ENCODE results near the gene GRID1. TPM values are rescaled to one million over a fixed set of nuclear protein-coding genes. Genes with fewer than 3 reads are reported as not detected.

The GRID1 gene
- total and polyA plus RNA-seq, 7 experiments from 2014 or later = not detected

DNA sequence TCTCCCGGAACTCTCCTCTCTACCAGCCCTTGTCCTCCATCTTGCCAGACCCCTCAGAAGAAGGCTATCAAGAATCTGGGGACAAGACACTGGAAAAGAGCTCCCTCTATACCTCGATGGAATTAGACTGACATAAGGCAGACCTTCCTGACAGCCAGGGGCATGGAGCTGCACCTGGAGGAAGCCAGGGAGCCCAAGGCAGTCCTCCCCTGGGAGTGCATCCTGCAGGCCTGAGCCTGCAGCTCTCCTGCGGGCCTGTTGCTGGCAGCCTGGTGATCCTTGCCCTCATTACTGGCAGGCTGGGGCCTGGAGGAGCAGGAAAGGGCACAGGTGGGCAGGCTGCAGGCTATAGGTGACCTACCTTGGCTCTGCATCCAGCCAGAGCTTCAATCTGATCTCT is 323.4 kb downstream of the GRID1 start:
- intact Hi-C loops (cut with micrococcal nuclease) = no loop called here
- DNase-seq = no peak
- POLR2A ChIA-PET = no interaction called here

DNA sequence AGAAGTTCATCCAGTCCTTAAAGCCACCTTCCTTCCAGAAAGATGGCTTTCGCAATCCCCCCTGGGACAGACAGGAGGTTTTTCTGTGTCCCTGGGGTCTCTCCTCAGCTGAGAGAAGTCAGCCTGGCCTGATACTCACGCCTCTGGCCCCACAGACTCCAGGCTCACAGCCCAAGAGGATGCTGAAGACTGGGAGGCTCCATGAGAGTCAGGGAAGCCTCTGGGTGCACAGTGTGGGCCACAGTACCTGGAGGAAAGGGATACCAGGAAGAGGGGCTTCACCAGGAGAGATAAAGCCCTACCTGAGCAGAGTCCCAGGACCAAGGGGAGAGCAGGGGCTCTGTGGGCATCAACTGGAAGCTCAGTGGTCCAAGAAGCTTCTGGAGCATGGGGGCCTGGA is 324.4 kb downstream of the GRID1 start:
- Histone ChIP-seq H3K27me3 (ENCODE audit: control insufficient read depth in 2 of 2, insufficient read depth in 2 of 2, low read length in 2 of 2) (no peaks in the 10 kb centered on the region), H3K27ac (ENCODE audit: low read depth, low read length) (no peak overlapping the region), H3K9me3 (ENCODE audit: control insufficient read depth in 2 of 3, low read length in 3 of 3) (no peaks in the 10 kb centered on the region), H3K4me3 (ENCODE audit: low read length) (no peak overlapping the region), H3K36me3 (ENCODE audit: control insufficient read depth in 2 of 3, insufficient read depth in 3 of 3, low read length in 3 of 3) (no peaks in the 10 kb centered on the region), H3K4me1 (ENCODE audit: control insufficient read depth in 2 of 2, insufficient read depth in 2 of 2, low read length in 2 of 2) (peaks cover 0 to 3% of the 10 kb centered on the region in 2 donors)
- DNase-seq = no peak
- ChIA-PET POLR2A (no interaction called here), CTCF (no interaction called here)
- ATAC-seq = no peak
- H3K27ac Mint-ChIP-seq = no peak overlapping the region
- no peak overlapping the region for H3K4me3 Mint-ChIP-seq
- H3K9me3 Mint-ChIP-seq = peaks cover 0 to 4% (median 0%) of the 10 kb centered on the region in 11 donors
- H3K36me3 Mint-ChIP-seq = no peaks in the 10 kb centered on the region
- intact Hi-C loops (cut with micrococcal nuclease) = no loop called here
- peaks cover 2 to 8% (median 4%) of the 10 kb centered on the region in 7 donors for H3K4me1 Mint-ChIP-seq
- H3K27me3 Mint-ChIP-seq = peaks cover 0 to 10% (median 4%) of the 10 kb centered on the region in 5 donors

More for the DNA sequence above, 323.4 kb downstream of the GRID1 start:
- H3K9me3 ChIP-seq (ENCODE audit: control insufficient read depth in 2 of 3, low read length in 3 of 3) = no peaks in the 10 kb centered on the region
- Mint-ChIP-seq H3K9me3 (peaks cover 0 to 4% (median 0%) of the 10 kb centered on the region in 11 donors), H3K27ac (no peak overlapping the region), H3K36me3 (no peaks in the 10 kb centered on the region), H3K4me1 (peaks cover 3 to 19% (median 14%) of the 10 kb centered on the region in 7 donors), H3K4me3 (no peak overlapping the region), H3K27me3 (peaks cover 0 to 10% (median 4%) of the 10 kb centered on the region in 5 donors)
- no peak overlapping the region for H3K27ac ChIP-seq (ENCODE audit: low read depth, low read length)
- CTCF ChIA-PET = no interaction called here
- no peaks in the 10 kb centered on the region for H3K27me3 ChIP-seq (ENCODE audit: control insufficient read depth in 2 of 2, insufficient read depth in 2 of 2, low read length in 2 of 2)
- no peak for ATAC-seq
- no peaks in the 10 kb centered on the region for H3K36me3 ChIP-seq (ENCODE audit: control insufficient read depth in 2 of 3, insufficient read depth in 3 of 3, low read length in 3 of 3)
- peaks cover 0 to 11% of the 10 kb centered on the region in 2 donors for H3K4me1 ChIP-seq (ENCODE audit: control insufficient read depth in 2 of 2, insufficient read depth in 2 of 2, low read length in 2 of 2)
- H3K4me3 ChIP-seq (ENCODE audit: low read length) = no peak overlapping the region

DNA sequence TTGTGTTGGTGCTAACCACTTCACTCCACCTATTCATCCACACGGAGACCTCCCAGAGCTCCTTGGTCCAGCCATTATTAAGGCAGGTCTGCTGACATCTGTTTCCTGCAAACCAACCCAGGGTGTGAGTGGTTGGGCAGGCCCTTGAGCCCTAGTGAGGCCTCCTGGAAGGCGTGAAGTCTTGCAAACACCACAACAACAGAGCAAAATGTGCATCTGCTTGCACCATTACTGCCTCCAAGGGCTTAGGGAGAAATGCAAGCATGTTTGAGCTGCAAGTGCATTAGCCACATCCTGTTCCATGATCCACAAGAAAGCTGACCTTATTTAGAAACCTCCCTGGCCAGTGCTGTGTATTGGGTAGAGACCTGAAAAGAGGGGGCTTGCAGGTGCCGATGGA is 325.5 kb downstream of the GRID1 start:
- POLR2A ChIA-PET = no interaction called here
- H3K4me1 Mint-ChIP-seq = no peaks in the 10 kb centered on the region

DNA sequence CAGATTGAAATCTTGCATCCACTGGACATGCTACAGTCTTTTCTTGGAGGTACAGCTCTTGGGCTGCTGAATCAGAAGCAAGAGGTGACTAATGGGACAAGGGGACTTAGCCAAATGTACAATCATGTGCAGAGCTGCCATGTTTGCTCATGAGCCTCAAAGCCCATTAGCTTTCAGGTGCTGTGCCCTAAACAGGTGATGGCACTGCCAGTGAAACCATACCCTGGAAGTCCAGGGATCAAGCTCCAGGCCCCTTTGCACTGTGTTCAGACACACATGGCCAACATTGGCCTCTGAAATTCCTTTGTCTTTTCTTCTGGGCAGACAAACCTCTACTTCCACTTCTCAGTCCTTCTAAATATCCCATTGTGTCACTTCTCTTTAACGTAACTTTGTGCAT is 328.2 kb downstream of the GRID1 start:
- Histone ChIP-seq H3K27ac (ENCODE audit: low read depth, low read length) (no peak overlapping the region), H3K27me3 (ENCODE audit: control insufficient read depth in 2 of 2, insufficient read depth in 2 of 2, low read length in 2 of 2) (no peaks in the 10 kb centered on the region), H3K4me1 (ENCODE audit: control insufficient read depth in 2 of 2, insufficient read depth in 2 of 2, low read length in 2 of 2) (no peaks in the 10 kb centered on the region), H3K9me3 (ENCODE audit: control insufficient read depth in 2 of 3, low read length in 3 of 3) (no peaks in the 10 kb centered on the region), H3K4me3 (ENCODE audit: low read length) (no peak overlapping the region), H3K36me3 (ENCODE audit: control insufficient read depth in 2 of 3, insufficient read depth in 3 of 3, low read length in 3 of 3) (no peaks in the 10 kb centered on the region)
- intact Hi-C loops (cut with micrococcal nuclease) = no loop called here
- H3K36me3 Mint-ChIP-seq = no peaks in the 10 kb centered on the region
- POLR2A ChIA-PET = no interaction called here
- no peaks in the 10 kb centered on the region for H3K9me3 Mint-ChIP-seq
- no peaks in the 10 kb centered on the region for H3K4me1 Mint-ChIP-seq
- DNase-seq (no peak), ATAC-seq (no peak)
- peaks cover 0 to 7% (median 0%) of the 10 kb centered on the region in 5 donors for H3K27me3 Mint-ChIP-seq
- CTCF ChIA-PET = no interaction called here
- H3K4me3 Mint-ChIP-seq = no peak overlapping the region
- H3K27ac Mint-ChIP-seq = no peak overlapping the region

More for the DNA sequence above, 325.5 kb downstream of the GRID1 start:
- Mint-ChIP-seq H3K4me3 (no peak overlapping the region), H3K27ac (no peak overlapping the region), H3K9me3 (peaks cover 0 to 4% (median 0%) of the 10 kb centered on the region in 11 donors), H3K27me3 (peaks cover 0 to 7% (median 4%) of the 10 kb centered on the region in 5 donors), H3K36me3 (no peaks in the 10 kb centered on the region)
- intact Hi-C loops (cut with micrococcal nuclease) = no loop called here
- Histone ChIP-seq H3K36me3 (ENCODE audit: control insufficient read depth in 2 of 3, insufficient read depth in 3 of 3, low read length in 3 of 3) (no peaks in the 10 kb centered on the region), H3K27ac (ENCODE audit: low read depth, low read length) (no peak overlapping the region), H3K9me3 (ENCODE audit: control insufficient read depth in 2 of 3, low read length in 3 of 3) (no peaks in the 10 kb centered on the region), H3K27me3 (ENCODE audit: control insufficient read depth in 2 of 2, insufficient read depth in 2 of 2, low read length in 2 of 2) (no peaks in the 10 kb centered on the region), H3K4me3 (ENCODE audit: low read length) (no peak overlapping the region), H3K4me1 (ENCODE audit: control insufficient read depth in 2 of 2, insufficient read depth in 2 of 2, low read length in 2 of 2) (no peaks in the 10 kb centered on the region)
- DNase-seq (no peak), ATAC-seq (no peak)
- CTCF ChIA-PET = no interaction called here

DNA sequence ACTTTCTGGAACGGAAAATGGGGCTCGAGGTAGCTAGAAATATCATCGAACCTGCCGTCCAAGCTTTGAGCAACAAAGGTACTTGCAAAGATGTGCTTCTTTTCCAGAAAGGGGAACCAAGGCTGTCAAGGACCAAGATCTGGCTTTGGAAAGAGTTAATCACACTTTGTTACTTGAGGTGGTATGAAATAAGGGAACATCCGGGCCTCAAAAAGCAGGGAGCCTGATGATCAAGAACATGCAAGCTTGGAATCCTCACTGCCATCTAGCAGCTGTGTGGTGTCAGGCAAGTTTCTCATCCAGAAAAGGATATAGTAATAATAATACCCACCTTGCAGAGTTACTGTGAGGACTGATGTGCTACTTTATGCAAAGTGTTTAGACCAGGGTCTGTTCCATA is 329.5 kb downstream of the GRID1 start:
- no peak overlapping the region for H3K4me3 Mint-ChIP-seq
- H3K4me1 ChIP-seq (ENCODE audit: control insufficient read depth in 2 of 2, insufficient read depth in 2 of 2, low read length in 2 of 2) = no peaks in the 10 kb centered on the region
- H3K36me3 Mint-ChIP-seq = no peaks in the 10 kb centered on the region
- no peak overlapping the region for H3K27ac ChIP-seq (ENCODE audit: low read depth, low read length)
- H3K4me3 ChIP-seq (ENCODE audit: low read length) = no peak overlapping the region
- H3K4me1 Mint-ChIP-seq = no peaks in the 10 kb centered on the region
- H3K36me3 ChIP-seq (ENCODE audit: control insufficient read depth in 2 of 3, insufficient read depth in 3 of 3, low read length in 3 of 3) = no peaks in the 10 kb centered on the region
- H3K27ac Mint-ChIP-seq = no peak overlapping the region
- intact Hi-C loops (cut with micrococcal nuclease) = no loop called here
- DNase-seq (no peak), ATAC-seq (no peak)
- peaks cover 0 to 7% (median 0%) of the 10 kb centered on the region in 5 donors for H3K27me3 Mint-ChIP-seq
- no peaks in the 10 kb centered on the region for H3K9me3 ChIP-seq (ENCODE audit: control insufficient read depth in 2 of 3, low read length in 3 of 3)
- H3K27me3 ChIP-seq (ENCODE audit: control insufficient read depth in 2 of 2, insufficient read depth in 2 of 2, low read length in 2 of 2) = no peaks in the 10 kb centered on the region
- ChIA-PET POLR2A (no interaction called here), CTCF (no interaction called here)
- H3K9me3 Mint-ChIP-seq = no peaks in the 10 kb centered on the region

DNA sequence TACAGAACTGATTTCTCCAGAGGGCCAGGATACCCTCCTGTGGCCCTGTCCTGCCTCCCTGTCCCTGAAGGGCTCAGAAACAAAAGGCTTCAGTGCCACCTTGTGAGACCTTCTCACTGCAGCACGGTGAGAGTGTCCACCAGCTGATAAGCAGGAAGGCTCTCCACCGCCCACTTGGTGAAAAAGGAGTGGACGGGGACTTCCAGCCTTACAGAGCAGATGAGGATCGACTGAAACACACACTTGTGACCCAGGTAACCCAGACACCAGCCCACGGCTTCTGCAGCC is 330.1 kb downstream of the GRID1 start:
- H3K36me3 Mint-ChIP-seq = no peaks in the 10 kb centered on the region
- H3K27ac Mint-ChIP-seq = no peak overlapping the region
- POLR2A ChIA-PET = no interaction called here
- H3K27me3 Mint-ChIP-seq = peaks cover 0 to 7% (median 0%) of the 10 kb centered on the region in 5 donors
- Histone ChIP-seq H3K9me3 (ENCODE audit: control insufficient read depth in 2 of 3, low read length in 3 of 3) (no peaks in the 10 kb centered on the region), H3K27me3 (ENCODE audit: control insufficient read depth in 2 of 2, insufficient read depth in 2 of 2, low read length in 2 of 2) (no peaks in the 10 kb centered on the region), H3K4me3 (ENCODE audit: low read length) (no peak overlapping the region), H3K27ac (ENCODE audit: low read depth, low read length) (no peak overlapping the region), H3K4me1 (ENCODE audit: control insufficient read depth in 2 of 2, insufficient read depth in 2 of 2, low read length in 2 of 2) (no peaks in the 10 kb centered on the region), H3K36me3 (ENCODE audit: control insufficient read depth in 2 of 3, insufficient read depth in 3 of 3, low read length in 3 of 3) (no peaks in the 10 kb centered on the region)
- H3K9me3 Mint-ChIP-seq = peaks cover 0 to 2% (median 0%) of the 10 kb centered on the region in 11 donors
- CTCF ChIA-PET = no interaction called here
- H3K4me1 Mint-ChIP-seq = no peaks in the 10 kb centered on the region
- DNase-seq (no peak), ATAC-seq (no peak)
- H3K4me3 Mint-ChIP-seq = no peak overlapping the region
- intact Hi-C loops (cut with micrococcal nuclease) = no loop called here

DNA sequence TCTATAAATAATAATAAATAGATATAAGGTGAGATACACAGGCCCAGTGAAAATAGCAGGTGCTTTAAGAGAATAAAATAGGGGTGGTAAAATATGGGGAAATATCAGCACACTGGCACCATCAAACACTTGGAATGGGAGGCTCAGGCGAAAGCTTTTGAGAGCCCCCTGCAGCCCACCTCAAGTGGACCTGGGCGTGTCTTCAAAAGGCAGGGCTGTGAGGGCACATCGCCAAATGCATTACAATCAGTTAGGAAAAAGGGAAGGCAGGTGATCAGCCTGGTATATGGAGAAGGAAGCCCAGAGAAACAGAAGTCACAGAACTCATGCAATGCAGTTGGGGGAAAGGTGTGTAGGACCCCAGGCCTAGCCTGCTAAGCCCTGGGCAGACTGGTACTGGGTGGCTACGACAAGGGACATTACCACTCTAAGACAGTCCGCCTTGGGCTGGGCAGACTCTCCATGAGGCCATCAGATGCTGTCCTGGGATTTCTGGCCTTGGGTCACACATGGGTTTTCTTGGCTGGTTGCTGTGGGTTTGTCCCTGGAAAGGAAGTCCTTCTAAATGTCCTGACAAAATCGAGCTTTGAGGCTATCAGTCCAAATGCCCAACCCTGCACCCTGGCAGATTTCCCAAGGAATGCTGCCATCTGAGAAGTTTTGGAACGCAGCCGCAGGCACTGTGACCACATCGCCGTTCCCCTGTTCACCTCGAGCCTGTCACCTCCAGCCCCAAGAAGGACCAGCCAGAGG is 330.6 kb downstream of the GRID1 start:
- ChIA-PET CTCF (no interaction called here), POLR2A (no interaction called here)
- H3K4me1 Mint-ChIP-seq = no peaks in the 10 kb centered on the region
- Histone ChIP-seq H3K4me3 (ENCODE audit: low read length) (no peak overlapping the region), H3K9me3 (ENCODE audit: control insufficient read depth in 2 of 3, low read length in 3 of 3) (no peaks in the 10 kb centered on the region), H3K4me1 (ENCODE audit: control insufficient read depth in 2 of 2, insufficient read depth in 2 of 2, low read length in 2 of 2) (no peaks in the 10 kb centered on the region), H3K36me3 (ENCODE audit: control insufficient read depth in 2 of 3, insufficient read depth in 3 of 3, low read length in 3 of 3) (no peaks in the 10 kb centered on the region), H3K27me3 (ENCODE audit: control insufficient read depth in 2 of 2, insufficient read depth in 2 of 2, low read length in 2 of 2) (no peaks in the 10 kb centered on the region), H3K27ac (ENCODE audit: low read depth, low read length) (no peak overlapping the region)
- no peak overlapping the region for H3K4me3 Mint-ChIP-seq
- no peak overlapping the region for H3K27ac Mint-ChIP-seq
- H3K27me3 Mint-ChIP-seq = peaks cover 0 to 7% (median 0%) of the 10 kb centered on the region in 5 donors
- DNase-seq = no peak
- no peak for ATAC-seq
- peaks cover 0 to 2% (median 0%) of the 10 kb centered on the region in 11 donors for H3K9me3 Mint-ChIP-seq
- H3K36me3 Mint-ChIP-seq = no peaks in the 10 kb centered on the region
- intact Hi-C loops (cut with micrococcal nuclease) = no loop called here
